ENCODE data around the gene C4A.
"Not testable (repeated sequence)": the region's sequence is repeated elsewhere in the genome, so short reads cannot be mapped to it uniquely, and the experiment has no call there.

Gene C4A

GRCh38 chr6:31961616-31962015 is 20.2 kb upstream of the C4A start:
- no peak for FAIRE-seq

- no peak for FAIRE-seq
These were observed 17.9 kb upstream of the C4A start for GRCh38 chr6:31963921-31964320.

- FAIRE-seq: no peak
These were observed 16.2 kb upstream of the C4A start for GRCh38 chr6:31965700-31966099.

GRCh38 chr6:31966506-31966905 is 15.4 kb upstream of the C4A start:
- FAIRE-seq: no peak

GRCh38 chr6:31966997-31967925 is 14.6 kb upstream of the C4A start:
- no peak for FAIRE-seq

- no peak for FAIRE-seq
These were observed 13.9 kb upstream of the C4A start for GRCh38 chr6:31967926-31968320.

GRCh38 chr6:31968326-31968725 is 13.5 kb upstream of the C4A start:
- FAIRE-seq: no peak

- FAIRE-seq: no peak
These were observed 12.8 kb upstream of the C4A start for GRCh38 chr6:31968791-31969711.

- FAIRE-seq: no peak
These were observed 11.9 kb upstream of the C4A start for GRCh38 chr6:31969712-31970603.

- FAIRE-seq: no peak
These were observed 11.1 kb upstream of the C4A start for GRCh38 chr6:31970604-31971271.

GRCh38 chr6:31971279-31971992 is 10.4 kb upstream of the C4A start:
- FAIRE-seq: no peak

GRCh38 chr6:31971993-31972708 is 9.7 kb upstream of the C4A start, which contains the start of gene DXO:
DXO (minus strand) TSS chr6:31972138; CDS start chr6:31971675, 463 bp downstream.
- FAIRE-seq: no peak

GRCh38 chr6:31972709-31973350 is 9.0 kb upstream of the C4A start:
- FAIRE-seq: no peak

GRCh38 chr6:31976065-31976464 is 5.8 kb upstream of the C4A start:
- FAIRE-seq: not testable (repeated sequence)

- no peak for FAIRE-seq
These were observed 3.9 kb upstream of the C4A start for GRCh38 chr6:31977816-31978431.

- FAIRE-seq: no peak
These were observed 3.0 kb upstream of the C4A start for GRCh38 chr6:31978831-31979230.

GRCh38 chr6:31979238-31979898 is 2.5 kb upstream of the C4A start:
- no peak for FAIRE-seq

GRCh38 chr6:31980195-31980876 is 1.5 kb upstream of the C4A start:
- not testable (repeated sequence) for FAIRE-seq
